Measurements from ENCODE around the gene ODF2L. TPM values are rescaled to one million over a fixed set of nuclear protein-coding genes. Genes with fewer than 3 reads are reported as not detected.

The ODF2L gene
- total RNA-seq = 10 to 100 TPM; 10.5 to 27.9 (median 13.4) TPM

- TF ChIP-seq CTCF (IDR thresholded peaks at IDR 0.05) (no peak), POLR2A (IDR thresholded peaks at IDR 0.05) (no peak)
- intact Hi-C loops (cut with DNase I; ENCODE audit: low total_unique reads) = no loop called here
- peak; percentile 91 to 98 for DNase-seq (ENCODE audit: low spot score in 2 of 2)
- WGBS, 2 donors = 1% methylated on average over 56 of the region's 56 CpGs
- peak within 1 kb of the TSS; percentile 89 for H3K4me3 ChIP-seq (ENCODE audit: low read depth, poor library complexity, severe bottlenecking)
These were observed at the start of gene ODF2L for GRCh38 chr1:86395751-86396497. ODF2L (minus strand) TSS chr1:86396323; CDS start chr1:86387027, 9,296 bp downstream.

- WGBS, 2 donors = 81 to 89% methylated on average over 1 of the region's 1 CpG
- intact Hi-C loops (cut with DNase I; ENCODE audit: low total_unique reads) = no loop called here
- no peak for TF ChIP-seq CTCF (IDR thresholded peaks at IDR 0.05)
- no peak for TF ChIP-seq POLR2A (IDR thresholded peaks at IDR 0.05)
- no peak for DNase-seq (ENCODE audit: low spot score in 2 of 2)
- no peak overlapping the region for H3K4me3 ChIP-seq (ENCODE audit: low read depth, poor library complexity, severe bottlenecking)
These were observed 49.8 kb upstream of the ODF2L start for GRCh38 chr1:86445919-86446318.

- 77 to 87% methylated on average over 1 of the region's 1 CpG for WGBS, 2 donors
- no peak for DNase-seq (ENCODE audit: low spot score in 2 of 2)
- intact Hi-C loops (cut with DNase I; ENCODE audit: low total_unique reads) = no loop called here
- no peak overlapping the region for H3K4me3 ChIP-seq (ENCODE audit: low read depth, poor library complexity, severe bottlenecking)
- TF ChIP-seq CTCF (IDR thresholded peaks at IDR 0.05) (no peak), POLR2A (IDR thresholded peaks at IDR 0.05) (no peak)
These were observed 45.9 kb upstream of the ODF2L start for GRCh38 chr1:86441997-86442396.

- no peak overlapping the region for H3K4me3 ChIP-seq (ENCODE audit: low read depth, poor library complexity, severe bottlenecking)
- DNase-seq (ENCODE audit: low spot score in 2 of 2) = no peak
- 59 to 84% methylated on average over 2 of the region's 2 CpGs for WGBS, 2 donors
- intact Hi-C loops (cut with DNase I; ENCODE audit: low total_unique reads) = no loop called here
- TF ChIP-seq POLR2A (IDR thresholded peaks at IDR 0.05) = no peak
- no peak for TF ChIP-seq CTCF (IDR thresholded peaks at IDR 0.05)
These were observed 45.5 kb upstream of the ODF2L start for GRCh38 chr1:86441581-86441980.

- TF ChIP-seq POLR2A (IDR thresholded peaks at IDR 0.05) (no peak), CTCF (IDR thresholded peaks at IDR 0.05) (no peak)
- 76 to 84% methylated on average over 2 of the region's 2 CpGs for WGBS, 2 donors
- no peak overlapping the region for H3K4me3 ChIP-seq (ENCODE audit: low read depth, poor library complexity, severe bottlenecking)
- DNase-seq (ENCODE audit: low spot score in 2 of 2) = no peak
- intact Hi-C loops (cut with DNase I; ENCODE audit: low total_unique reads) = no loop called here
These were observed 39.9 kb upstream of the ODF2L start for GRCh38 chr1:86436041-86436440.

- intact Hi-C loops (cut with DNase I; ENCODE audit: low total_unique reads) = no loop called here
- TF ChIP-seq CTCF (IDR thresholded peaks at IDR 0.05) = no peak
- 44 to 93% methylated on average over 2 of the region's 2 CpGs for WGBS, 2 donors
- DNase-seq (ENCODE audit: low spot score in 2 of 2) = no peak
- H3K4me3 ChIP-seq (ENCODE audit: low read depth, poor library complexity, severe bottlenecking) = no peak overlapping the region
These were observed 39.2 kb upstream of the ODF2L start for GRCh38 chr1:86435327-86435726.

All from lower leg skin (tissue), 4 donors.